ENCODE data around the gene RNF207. TPM values are rescaled to one million over a fixed set of nuclear protein-coding genes. Genes with fewer than 3 reads are reported as not detected.

RNF207 gene
- polyA plus RNA-seq, 1 donor from 2014 or later = 3.5 TPM

DNA sequence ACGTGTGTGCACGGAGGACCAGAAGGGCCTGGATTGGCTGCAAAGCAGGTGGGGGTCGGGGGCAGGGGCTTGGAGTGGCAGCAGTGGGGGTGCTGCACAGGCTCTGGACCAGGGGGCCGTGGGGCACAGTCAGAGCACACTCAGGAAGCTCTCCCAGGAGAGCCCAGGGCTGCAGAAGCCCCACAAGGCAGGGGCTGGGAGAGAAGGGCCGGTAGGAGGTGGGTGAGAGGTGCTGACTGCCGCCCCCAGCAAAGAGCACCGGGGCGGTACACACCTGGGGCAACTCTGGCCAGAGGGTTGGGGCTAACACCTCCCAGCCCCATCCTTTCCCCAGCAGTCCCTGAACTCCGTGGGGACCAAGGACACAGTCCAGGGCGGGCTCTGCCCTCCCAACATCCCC lies 39.7 kb upstream of the RNF207 start:
- no peaks in the 10 kb centered on the region for H3K27me3 ChIP-seq (ENCODE audit: insufficient read depth, low read depth, low read length)
- no peak overlapping the region for H3K4me3 ChIP-seq (ENCODE audit: low read length)
- TF ChIP-seq SMC3 (conservative IDR thresholded peaks at IDR 0.05; ENCODE audit: poor library complexity) (no peak), POLR2AphosphoS5 (IDR thresholded peaks at IDR 0.05) (no peak), EZH2 (IDR thresholded peaks at IDR 0.05; ENCODE audit: borderline replicate concordance, insufficient read depth, low read length, poor library complexity, severe bottlenecking) (no peak), EP300 (conservative IDR thresholded peaks at IDR 0.05; ENCODE audit: poor library complexity, severe bottlenecking) (no peak), TAF1 (IDR thresholded peaks at IDR 0.05; ENCODE audit: low read depth) (no peak), RAD21 (conservative IDR thresholded peaks at IDR 0.05) (no peak), MXI1 (conservative IDR thresholded peaks at IDR 0.05; ENCODE audit: poor library complexity, severe bottlenecking) (no peak)
- TF ChIP-seq, protein P1, sequence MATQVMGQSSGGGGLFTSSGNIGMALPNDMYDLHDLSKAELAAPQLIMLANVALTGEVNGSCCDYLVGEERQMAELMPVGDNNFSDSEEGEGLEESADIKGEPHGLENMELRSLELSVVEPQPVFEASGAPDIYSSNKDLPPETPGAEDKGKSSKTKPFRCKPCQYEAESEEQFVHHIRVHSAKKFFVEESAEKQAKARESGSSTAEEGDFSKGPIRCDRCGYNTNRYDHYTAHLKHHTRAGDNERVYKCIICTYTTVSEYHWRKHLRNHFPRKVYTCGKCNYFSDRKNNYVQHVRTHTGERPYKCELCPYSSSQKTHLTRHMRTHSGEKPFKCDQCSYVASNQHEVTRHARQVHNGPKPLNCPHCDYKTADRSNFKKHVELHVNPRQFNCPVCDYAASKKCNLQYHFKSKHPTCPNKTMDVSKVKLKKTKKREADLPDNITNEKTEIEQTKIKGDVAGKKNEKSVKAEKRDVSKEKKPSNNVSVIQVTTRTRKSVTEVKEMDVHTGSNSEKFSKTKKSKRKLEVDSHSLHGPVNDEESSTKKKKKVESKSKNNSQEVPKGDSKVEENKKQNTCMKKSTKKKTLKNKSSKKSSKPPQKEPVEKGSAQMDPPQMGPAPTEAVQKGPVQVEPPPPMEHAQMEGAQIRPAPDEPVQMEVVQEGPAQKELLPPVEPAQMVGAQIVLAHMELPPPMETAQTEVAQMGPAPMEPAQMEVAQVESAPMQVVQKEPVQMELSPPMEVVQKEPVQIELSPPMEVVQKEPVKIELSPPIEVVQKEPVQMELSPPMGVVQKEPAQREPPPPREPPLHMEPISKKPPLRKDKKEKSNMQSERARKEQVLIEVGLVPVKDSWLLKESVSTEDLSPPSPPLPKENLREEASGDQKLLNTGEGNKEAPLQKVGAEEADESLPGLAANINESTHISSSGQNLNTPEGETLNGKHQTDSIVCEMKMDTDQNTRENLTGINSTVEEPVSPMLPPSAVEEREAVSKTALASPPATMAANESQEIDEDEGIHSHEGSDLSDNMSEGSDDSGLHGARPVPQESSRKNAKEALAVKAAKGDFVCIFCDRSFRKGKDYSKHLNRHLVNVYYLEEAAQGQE (IDR thresholded peaks at IDR 0.05; ENCODE audit: borderline replicate concordance) = no peak
- peak overlapping the region; percentile 74 for H3K9ac ChIP-seq (ENCODE audit: low read length)
- H3K9me2 ChIP-seq (ENCODE audit: insufficient read depth, low read length) = no peaks in the 10 kb centered on the region
- no peaks in the 10 kb centered on the region for H3K36me3 ChIP-seq (ENCODE audit: insufficient read depth, low read length)
- no peak overlapping the region for H3K4me2 ChIP-seq (ENCODE audit: low read length)
- peak overlapping the region; percentile 96 for H3K27ac ChIP-seq (ENCODE audit: low read length)
- H2AFZ ChIP-seq (ENCODE audit: low read depth, low read length) = no peak overlapping the region
- H3F3A ChIP-seq (ENCODE audit: insufficient read depth, low read length, poor library complexity, severe bottlenecking) = no peaks in the 10 kb centered on the region
- H3K9me3 ChIP-seq (ENCODE audit: low read length) = no peaks in the 10 kb centered on the region
- H3K79me2 ChIP-seq (replicated peaks; ENCODE audit: insufficient read depth, low read length) = no peaks in the 10 kb centered on the region
- H4K20me1 ChIP-seq (ENCODE audit: insufficient read depth) = no peaks in the 10 kb centered on the region

DNA sequence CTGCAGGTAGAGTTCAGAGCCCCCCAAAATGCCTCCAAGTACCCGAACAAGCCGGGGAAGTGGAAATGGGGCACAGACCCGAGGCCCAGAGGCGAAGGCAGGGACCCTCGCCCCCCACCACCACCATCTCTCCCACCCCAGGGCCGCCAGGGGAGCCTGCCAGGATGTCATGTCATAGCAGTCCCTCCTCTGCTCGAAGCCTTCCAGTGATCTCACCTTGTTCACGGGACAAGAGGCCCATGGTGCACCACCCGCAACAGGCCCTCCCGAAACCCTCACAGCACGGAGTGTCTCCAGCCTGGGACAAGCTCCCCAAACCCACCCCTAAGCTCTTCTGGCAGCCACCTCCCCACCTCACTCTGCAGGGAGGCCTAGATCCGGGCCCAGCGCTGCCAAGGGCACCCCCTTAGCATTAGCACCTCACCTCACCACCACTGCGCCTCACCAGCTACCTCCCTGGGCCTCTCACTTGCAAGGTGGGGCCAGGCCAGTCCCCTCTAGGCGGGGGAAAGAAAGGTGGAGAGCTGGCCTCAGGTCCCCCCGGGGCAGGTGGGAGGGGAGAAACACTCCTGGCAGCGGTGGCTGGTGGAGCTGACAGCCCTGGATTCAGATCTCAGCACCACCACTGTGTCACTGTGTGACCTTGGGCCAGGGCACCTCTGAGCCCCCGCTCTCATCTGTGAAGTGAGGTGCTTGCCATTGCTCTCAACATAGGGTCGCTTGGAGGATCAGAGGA lies 39.1 kb upstream of the RNF207 start:
- H2AFZ ChIP-seq (ENCODE audit: low read depth, low read length) = no peak overlapping the region
- no peaks in the 10 kb centered on the region for H3K27me3 ChIP-seq (ENCODE audit: insufficient read depth, low read depth, low read length)
- H3K4me3 ChIP-seq (ENCODE audit: low read length) = no peak overlapping the region
- no peaks in the 10 kb centered on the region for H3K36me3 ChIP-seq (ENCODE audit: insufficient read depth, low read length)
- no peaks in the 10 kb centered on the region for H3K9me3 ChIP-seq (ENCODE audit: low read length)
- H3F3A ChIP-seq (ENCODE audit: insufficient read depth, low read length, poor library complexity, severe bottlenecking) = no peaks in the 10 kb centered on the region
- no peaks in the 10 kb centered on the region for H4K20me1 ChIP-seq (ENCODE audit: insufficient read depth)
- no peak overlapping the region for H3K9ac ChIP-seq (ENCODE audit: low read length)
- H3K4me2 ChIP-seq (ENCODE audit: low read length) = no peak overlapping the region
- no peak for TF ChIP-seq POLR2AphosphoS5 (IDR thresholded peaks at IDR 0.05)
- TF ChIP-seq TAF1 (IDR thresholded peaks at IDR 0.05; ENCODE audit: low read depth) = no peak
- no peak for TF ChIP-seq CTCF (IDR thresholded peaks at IDR 0.05; ENCODE audit: poor library complexity, severe bottlenecking)
- TF ChIP-seq MXI1 (conservative IDR thresholded peaks at IDR 0.05; ENCODE audit: poor library complexity, severe bottlenecking) = no peak
- TF ChIP-seq EZH2 (IDR thresholded peaks at IDR 0.05; ENCODE audit: borderline replicate concordance, insufficient read depth, low read length, poor library complexity, severe bottlenecking) = no peak
- no peak for TF ChIP-seq EP300 (conservative IDR thresholded peaks at IDR 0.05; ENCODE audit: poor library complexity, severe bottlenecking)
- TF ChIP-seq, protein P1 (IDR thresholded peaks at IDR 0.05; ENCODE audit: borderline replicate concordance) = no peak
- H3K9me2 ChIP-seq (ENCODE audit: insufficient read depth, low read length) = no peaks in the 10 kb centered on the region
- no peaks in the 10 kb centered on the region for H3K79me2 ChIP-seq (replicated peaks; ENCODE audit: insufficient read depth, low read length)
- H3K27ac ChIP-seq (ENCODE audit: low read length) = no peak overlapping the region
